Measurements from ENCODE around the gene SLC24A3. TPM values are rescaled to one million over a fixed set of nuclear protein-coding genes. Genes with fewer than 3 reads are reported as not detected.

The SLC24A3 gene
- total and polyA plus RNA-seq, 7 experiments from 2014 or later, result 0.58 to 1.0 TPM; not detected in 5

DNA sequence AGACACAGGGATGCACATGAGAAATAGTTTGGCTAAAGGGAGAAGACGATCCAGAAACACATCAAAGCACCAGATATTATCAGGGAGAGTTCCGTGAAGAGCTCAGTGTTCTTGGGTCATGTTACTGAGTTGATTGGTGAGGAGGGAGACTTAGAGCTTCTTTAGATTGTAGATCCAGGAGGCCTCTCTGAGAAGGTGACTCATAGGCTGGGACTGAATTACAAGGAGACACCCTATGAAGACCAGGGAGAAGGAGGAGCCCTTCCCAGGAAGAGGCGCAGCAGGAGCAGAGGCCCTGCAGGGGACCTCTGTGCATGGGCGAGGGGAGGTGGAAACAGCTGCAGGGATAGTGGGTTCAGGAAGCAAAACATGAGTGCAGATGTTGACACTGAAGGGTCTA, 196.5 kb downstream of the SLC24A3 start:
- intact Hi-C loops (cut with micrococcal nuclease), result no loop called here
- Histone ChIP-seq H3K27me3 (ENCODE audit: control insufficient read depth in 2 of 2, insufficient read depth in 2 of 2, low read length in 2 of 2) (no peaks in the 10 kb centered on the region), H3K9me3 (ENCODE audit: control insufficient read depth in 2 of 3, low read length in 3 of 3) (no peaks in the 10 kb centered on the region), H3K4me1 (ENCODE audit: control insufficient read depth in 2 of 2, insufficient read depth in 2 of 2, low read length in 2 of 2) (no peaks in the 10 kb centered on the region), H3K27ac (ENCODE audit: low read depth, low read length) (no peak overlapping the region), H3K36me3 (ENCODE audit: control insufficient read depth in 2 of 3, insufficient read depth in 3 of 3, low read length in 3 of 3) (no peaks in the 10 kb centered on the region), H3K4me3 (ENCODE audit: low read length) (no peak overlapping the region)
- ChIA-PET CTCF (no interaction called here), POLR2A (no interaction called here)
- Mint-ChIP-seq H3K4me1 (peaks cover 0 to 3% (median 0%) of the 10 kb centered on the region in 7 donors), H3K9me3 (peaks cover 0 to 4% (median 0%) of the 10 kb centered on the region in 11 donors), H3K4me3 (no peak overlapping the region), H3K27me3 (peaks cover 0 to 20% (median 0%) of the 10 kb centered on the region in 5 donors), H3K27ac (no peak overlapping the region), H3K36me3 (no peaks in the 10 kb centered on the region)
- DNase-seq, result no peak
- ATAC-seq, result no peak

DNA sequence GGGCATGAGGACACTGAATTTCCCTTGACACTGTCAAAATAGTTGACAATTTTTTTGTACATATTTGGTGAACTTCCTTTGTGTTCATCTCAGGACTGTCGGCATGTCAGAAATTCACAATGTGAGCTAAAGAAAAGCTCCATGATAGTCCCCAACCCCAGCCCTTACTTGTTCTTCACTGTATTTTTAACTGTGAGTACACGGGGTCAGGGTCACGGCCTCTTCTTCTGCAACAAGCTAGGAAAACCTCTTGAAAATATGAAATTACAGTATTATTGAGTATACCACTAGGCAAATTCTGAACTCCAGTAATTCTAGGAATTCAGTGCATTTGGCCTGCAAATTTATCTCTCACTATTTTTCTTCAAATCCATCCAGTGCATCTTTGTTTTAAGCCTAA, 199.4 kb downstream of the SLC24A3 start:
- POLR2A ChIA-PET, result no interaction called here
- H3K27me3 Mint-ChIP-seq, result peaks cover 0 to 13% (median 0%) of the 10 kb centered on the region in 5 donors
- Histone ChIP-seq H3K36me3 (ENCODE audit: control insufficient read depth in 2 of 3, insufficient read depth in 3 of 3, low read length in 3 of 3) (no peaks in the 10 kb centered on the region), H3K9me3 (ENCODE audit: control insufficient read depth in 2 of 3, low read length in 3 of 3) (no peaks in the 10 kb centered on the region), H3K4me3 (ENCODE audit: low read length) (no peak overlapping the region), H3K27me3 (ENCODE audit: control insufficient read depth in 2 of 2, insufficient read depth in 2 of 2, low read length in 2 of 2) (no peaks in the 10 kb centered on the region), H3K27ac (ENCODE audit: low read depth, low read length) (no peak overlapping the region), H3K4me1 (ENCODE audit: control insufficient read depth in 2 of 2, insufficient read depth in 2 of 2, low read length in 2 of 2) (no peaks in the 10 kb centered on the region)
- intact Hi-C loops (cut with micrococcal nuclease), result no loop called here
- H3K9me3 Mint-ChIP-seq, result peaks cover 0 to 4% (median 0%) of the 10 kb centered on the region in 11 donors
- DNase-seq (no peak), ATAC-seq (no peak)
- CTCF ChIA-PET, result no interaction called here
- no peak overlapping the region for H3K4me3 Mint-ChIP-seq
- peaks cover 0 to 3% (median 0%) of the 10 kb centered on the region in 7 donors for H3K4me1 Mint-ChIP-seq
- no peaks in the 10 kb centered on the region for H3K36me3 Mint-ChIP-seq
- no peak overlapping the region for H3K27ac Mint-ChIP-seq

DNA sequence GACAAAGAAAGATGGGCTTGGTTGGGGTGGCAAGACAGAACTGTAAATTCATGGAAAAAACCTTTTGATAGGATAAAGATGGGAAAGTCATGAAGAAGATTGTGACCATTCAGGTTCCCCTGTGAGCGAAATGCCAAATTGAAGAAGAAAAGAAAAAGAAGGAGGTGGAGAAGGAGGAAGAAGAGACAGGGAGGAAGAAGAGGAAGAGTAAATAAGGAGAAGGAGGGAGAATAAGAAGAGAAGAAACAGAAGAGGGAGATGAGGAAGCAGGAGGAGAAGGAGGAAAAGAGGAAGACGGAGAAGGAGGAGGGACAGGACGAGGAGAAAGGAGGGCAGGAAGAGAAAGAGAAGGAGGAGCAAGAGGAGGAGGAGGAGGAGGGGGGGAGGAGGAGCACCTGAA, 199.8 kb downstream of the SLC24A3 start:
- H3K4me1 Mint-ChIP-seq, result peaks cover 0 to 3% (median 0%) of the 10 kb centered on the region in 7 donors
- CTCF ChIA-PET, result no interaction called here
- POLR2A ChIA-PET, result no interaction called here
- no peak overlapping the region for H3K4me3 Mint-ChIP-seq
- Histone ChIP-seq H3K4me3 (ENCODE audit: low read length) (no peak overlapping the region), H3K27ac (ENCODE audit: low read depth, low read length) (no peak overlapping the region), H3K27me3 (ENCODE audit: control insufficient read depth in 2 of 2, insufficient read depth in 2 of 2, low read length in 2 of 2) (no peaks in the 10 kb centered on the region), H3K4me1 (ENCODE audit: control insufficient read depth in 2 of 2, insufficient read depth in 2 of 2, low read length in 2 of 2) (no peaks in the 10 kb centered on the region), H3K9me3 (ENCODE audit: control insufficient read depth in 2 of 3, low read length in 3 of 3) (no peaks in the 10 kb centered on the region), H3K36me3 (ENCODE audit: control insufficient read depth in 2 of 3, insufficient read depth in 3 of 3, low read length in 3 of 3) (no peaks in the 10 kb centered on the region)
- intact Hi-C loops (cut with micrococcal nuclease), result no loop called here
- peaks cover 0 to 10% (median 0%) of the 10 kb centered on the region in 5 donors for H3K27me3 Mint-ChIP-seq
- ATAC-seq, result no peak
- no peaks in the 10 kb centered on the region for H3K36me3 Mint-ChIP-seq
- DNase-seq, result no peak
- H3K27ac Mint-ChIP-seq, result no peak overlapping the region
- H3K9me3 Mint-ChIP-seq, result peaks cover 0 to 4% (median 0%) of the 10 kb centered on the region in 11 donors

DNA sequence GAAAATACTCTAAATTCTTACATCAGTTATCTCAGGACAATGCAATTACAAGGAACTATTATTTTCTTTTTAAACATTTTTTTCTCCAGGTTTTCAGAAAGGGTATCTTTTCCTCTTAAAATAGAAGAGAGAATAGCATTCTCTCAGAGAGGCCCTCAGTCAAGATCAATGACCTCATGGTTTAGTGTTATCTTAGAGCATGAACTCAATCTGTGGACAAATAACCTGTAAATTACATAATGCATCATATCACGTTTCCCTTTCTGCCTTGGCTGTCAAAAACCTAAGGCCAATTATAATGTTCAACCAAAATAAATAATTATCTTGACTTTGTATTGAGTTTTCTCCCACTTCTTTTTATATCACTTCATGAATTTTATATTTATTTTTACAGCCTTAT, 202.2 kb downstream of the SLC24A3 start:
- POLR2A ChIA-PET, result no interaction called here
- DNase-seq, result no peak
- H3K4me3 ChIP-seq (ENCODE audit: low read length), result no peak overlapping the region
- Mint-ChIP-seq H3K4me1 (peaks cover 0 to 3% (median 0%) of the 10 kb centered on the region in 7 donors), H3K4me3 (no peak overlapping the region), H3K27ac (no peak overlapping the region), H3K9me3 (peaks cover 0 to 8% (median 3%) of the 10 kb centered on the region in 11 donors), H3K27me3 (peaks cover 0 to 5% (median 0%) of the 10 kb centered on the region in 5 donors), H3K36me3 (no peaks in the 10 kb centered on the region)
- no peaks in the 10 kb centered on the region for H3K4me1 ChIP-seq (ENCODE audit: control insufficient read depth in 2 of 2, insufficient read depth in 2 of 2, low read length in 2 of 2)
- H3K9me3 ChIP-seq (ENCODE audit: control insufficient read depth in 2 of 3, low read length in 3 of 3), result no peaks in the 10 kb centered on the region
- CTCF ChIA-PET, result no interaction called here
- no peak overlapping the region for H3K27ac ChIP-seq (ENCODE audit: low read depth, low read length)
- no peaks in the 10 kb centered on the region for H3K27me3 ChIP-seq (ENCODE audit: control insufficient read depth in 2 of 2, insufficient read depth in 2 of 2, low read length in 2 of 2)
- intact Hi-C loops (cut with micrococcal nuclease), result no loop called here
- no peaks in the 10 kb centered on the region for H3K36me3 ChIP-seq (ENCODE audit: control insufficient read depth in 2 of 3, insufficient read depth in 3 of 3, low read length in 3 of 3)
- ATAC-seq, result no peak

DNA sequence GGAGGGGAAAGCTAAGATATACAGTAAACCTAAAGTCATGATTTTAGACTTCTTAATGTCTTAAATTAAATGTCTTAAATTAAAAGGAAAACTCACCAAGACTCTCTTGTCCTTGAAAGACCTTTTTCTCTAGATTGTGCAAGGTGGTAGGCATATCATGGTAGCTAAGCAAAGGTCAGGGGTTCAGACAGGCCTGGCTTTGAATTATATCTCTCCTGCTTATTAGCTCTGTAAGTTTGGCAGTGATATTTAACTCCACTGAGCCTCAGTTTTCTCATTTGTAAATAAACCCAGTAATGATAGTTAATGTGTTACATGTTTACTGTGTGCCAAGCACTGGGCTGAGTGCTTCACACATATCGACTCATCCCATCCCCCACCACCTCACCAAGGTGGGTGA, 203.3 kb downstream of the SLC24A3 start:
- Mint-ChIP-seq H3K4me3 (no peak overlapping the region), H3K27me3 (peaks cover 0 to 5% (median 0%) of the 10 kb centered on the region in 5 donors), H3K9me3 (peaks cover 0 to 8% (median 2%) of the 10 kb centered on the region in 11 donors), H3K27ac (no peak overlapping the region), H3K36me3 (no peaks in the 10 kb centered on the region), H3K4me1 (peaks cover 0 to 3% (median 0%) of the 10 kb centered on the region in 7 donors)
- no peak for DNase-seq
- intact Hi-C loops (cut with micrococcal nuclease), result no loop called here
- Histone ChIP-seq H3K9me3 (ENCODE audit: control insufficient read depth in 2 of 3, low read length in 3 of 3) (no peaks in the 10 kb centered on the region), H3K27me3 (ENCODE audit: control insufficient read depth in 2 of 2, insufficient read depth in 2 of 2, low read length in 2 of 2) (no peaks in the 10 kb centered on the region), H3K4me3 (ENCODE audit: low read length) (no peak overlapping the region), H3K27ac (ENCODE audit: low read depth, low read length) (no peak overlapping the region), H3K4me1 (ENCODE audit: control insufficient read depth in 2 of 2, insufficient read depth in 2 of 2, low read length in 2 of 2) (no peaks in the 10 kb centered on the region), H3K36me3 (ENCODE audit: control insufficient read depth in 2 of 3, insufficient read depth in 3 of 3, low read length in 3 of 3) (no peaks in the 10 kb centered on the region)
- ATAC-seq, result no peak
- ChIA-PET CTCF (no interaction called here), POLR2A (no interaction called here)

DNA sequence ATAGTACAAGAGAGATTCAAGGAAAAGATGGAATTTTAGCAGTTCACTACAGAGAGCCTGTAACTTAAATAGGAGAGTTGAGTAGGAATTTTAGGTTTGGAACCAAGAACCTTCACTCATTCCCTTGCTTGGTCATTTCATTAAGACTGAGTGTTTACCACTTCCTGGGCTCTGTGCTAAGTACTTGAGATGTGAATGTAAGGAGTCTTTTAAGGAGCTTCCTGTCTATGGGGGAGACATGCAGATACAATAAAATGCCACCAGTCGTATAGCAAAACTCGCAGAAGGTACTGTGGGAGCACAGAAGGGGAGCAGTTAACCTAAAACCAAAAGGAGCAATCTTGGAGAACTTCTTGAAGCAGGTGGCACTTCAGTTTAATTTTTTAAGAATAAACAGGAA, 204.2 kb downstream of the SLC24A3 start:
- Mint-ChIP-seq H3K27ac (no peak overlapping the region), H3K36me3 (no peaks in the 10 kb centered on the region), H3K4me1 (peaks cover 0 to 3% (median 0%) of the 10 kb centered on the region in 7 donors), H3K4me3 (no peak overlapping the region), H3K27me3 (peaks cover 0 to 5% (median 0%) of the 10 kb centered on the region in 5 donors), H3K9me3 (peaks cover 2 to 13% (median 5%) of the 10 kb centered on the region in 11 donors)
- peaks cover 0 to 1% (median 0%) of the 10 kb centered on the region in 3 experiments for H3K9me3 ChIP-seq (ENCODE audit: control insufficient read depth in 2 of 3, low read length in 3 of 3)
- ChIA-PET CTCF (no interaction called here), POLR2A (no interaction called here)
- intact Hi-C loops (cut with micrococcal nuclease), result no loop called here
- H3K4me1 ChIP-seq (ENCODE audit: control insufficient read depth in 2 of 2, insufficient read depth in 2 of 2, low read length in 2 of 2), result no peaks in the 10 kb centered on the region
- no peak overlapping the region for H3K27ac ChIP-seq (ENCODE audit: low read depth, low read length)
- H3K27me3 ChIP-seq (ENCODE audit: control insufficient read depth in 2 of 2, insufficient read depth in 2 of 2, low read length in 2 of 2), result no peaks in the 10 kb centered on the region
- H3K4me3 ChIP-seq (ENCODE audit: low read length), result no peak overlapping the region
- H3K36me3 ChIP-seq (ENCODE audit: control insufficient read depth in 2 of 3, insufficient read depth in 3 of 3, low read length in 3 of 3), result no peaks in the 10 kb centered on the region
- DNase-seq, result no peak
- no peak for ATAC-seq

DNA sequence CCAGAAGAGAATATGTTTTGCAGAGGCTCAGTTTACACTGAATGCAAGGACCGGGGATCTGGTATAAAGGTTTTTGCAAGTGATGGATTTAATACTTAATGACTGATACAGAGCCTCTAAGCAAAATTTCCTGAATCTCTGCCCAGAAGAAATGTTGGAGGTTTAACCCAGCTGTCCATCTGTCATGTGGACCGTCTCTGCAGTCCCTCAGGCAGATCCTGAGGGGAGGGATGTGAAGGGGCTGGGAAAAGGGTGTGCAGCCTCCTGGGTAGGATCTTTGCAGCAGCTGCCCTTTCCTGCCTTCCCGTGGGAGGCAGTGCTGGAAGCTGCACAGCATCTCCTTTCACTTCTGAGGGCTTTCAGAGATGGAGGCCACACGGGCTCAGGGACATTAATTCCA, 207.0 kb downstream of the SLC24A3 start:
- intact Hi-C loops (cut with micrococcal nuclease), result no loop called here
- Mint-ChIP-seq H3K4me1 (no peaks in the 10 kb centered on the region), H3K27ac (no peak overlapping the region), H3K4me3 (no peak overlapping the region), H3K9me3 (peaks cover 3 to 21% (median 6%) of the 10 kb centered on the region in 11 donors), H3K27me3 (no peaks in the 10 kb centered on the region), H3K36me3 (no peaks in the 10 kb centered on the region)
- no peak for DNase-seq
- H3K4me3 ChIP-seq (ENCODE audit: low read length), result no peak overlapping the region
- no peaks in the 10 kb centered on the region for H3K4me1 ChIP-seq (ENCODE audit: control insufficient read depth in 2 of 2, insufficient read depth in 2 of 2, low read length in 2 of 2)
- H3K27me3 ChIP-seq (ENCODE audit: control insufficient read depth in 2 of 2, insufficient read depth in 2 of 2, low read length in 2 of 2), result no peaks in the 10 kb centered on the region
- H3K27ac ChIP-seq (ENCODE audit: low read depth, low read length), result no peak overlapping the region
- ChIA-PET POLR2A (no interaction called here), CTCF (no interaction called here)
- no peak for ATAC-seq
- H3K36me3 ChIP-seq (ENCODE audit: control insufficient read depth in 2 of 3, insufficient read depth in 3 of 3, low read length in 3 of 3), result no peaks in the 10 kb centered on the region
- H3K9me3 ChIP-seq (ENCODE audit: control insufficient read depth in 2 of 3, low read length in 3 of 3), result peaks cover 0 to 4% (median 0%) of the 10 kb centered on the region in 3 experiments

All from naive thymus-derived CD4-positive, alpha-beta T cell (primary cell).